H1 (cell line): ENCODE data around the gene SS18L1. TPM values are rescaled to one million over a fixed set of nuclear protein-coding genes. Genes with fewer than 3 reads are reported as not detected.

ENCODE experiments used
- CREB1 ChIP-seq: IDR thresholded peaks from 2 replicates; pipeline ENCODE4 v1.6.1; 2012; ENCODE audit warnings: inconsistent platforms
- CTBP2 ChIP-seq: IDR thresholded peaks from 2 replicates; pipeline ENCODE4 v1.7.0; 2011; ENCODE audit warnings: borderline replicate concordance, mild to moderate bottlenecking, moderate library complexity, mixed read lengths, low read length; ENCODE audit not compliant: insufficient read depth, insufficient read length
- polyA plus RNA-seq, 7 experiments: library from polyadenylated mRNA; depleted of rRNA in 3 of 7; stranded (reverse) in 5 of 7; unstranded in 2 of 7; fragments of >200 nt in 5 of 7; fragments of 200-250 nt in 2 of 7; gene quantifications; 1 replicate in 5 of 7; 2 replicates in 1 of 7; 4 replicates in 1 of 7; pipeline versions ENCODE4 v1.2.1 to v1.2.3, GENCODE V29; 2011 to 2013; ENCODE audit warnings: missing spikeins in 2 of 7, mixed read lengths in 2 of 7
- total RNA-seq: library from RNA; stranded (reverse); fragmentation: NEBNext Ultra II Directional; extraction: Animal tissue kit (Norgen Biotek cat#: 25700); gene quantifications from 2 replicates; pipeline ENCODE4 v1.2.1, GENCODE V29; 2021

The SS18L1 gene
- total and polyA plus RNA-seq, 2 of the 8 experiments (the other 6 are each of a cell fraction or from before 2014, with no cell fraction given): 28.4 to 29.7 TPM

GRCh38 chr20:62167474-62167873 is 23.9 kb downstream of the SS18L1 start (continued):
- no peak for TF ChIP-seq CTBP2
- no peak for TF ChIP-seq CREB1
